ENCODE results near the gene PNKD.

Gene PNKD

GRCh38 chr2:218267259-218267658 lies 3.1 kb upstream of the PNKD start:
- H3K9ac ChIP-seq (ENCODE audit: low read length) = no peak overlapping the region
- H2AFZ ChIP-seq (ENCODE audit: low read length) = no peak overlapping the region
- H3K4me1 ChIP-seq (ENCODE audit: insufficient read depth, low read length, severe bottlenecking) = peaks cover 22% of the 10 kb centered on the region
- H3K27ac ChIP-seq (ENCODE audit: low read depth, low read length, poor library complexity, severe bottlenecking) = no peak overlapping the region
- TF ChIP-seq EZH2 (IDR thresholded peaks at IDR 0.05; ENCODE audit: borderline replicate concordance, low read length) (no peak), CTCF (IDR thresholded peaks at IDR 0.05; ENCODE audit: low read length) (no peak)
- no peaks in the 10 kb centered on the region for H3K27me3 ChIP-seq (ENCODE audit: insufficient read depth, low read length)
- no peak overlapping the region for H3K4me3 ChIP-seq (ENCODE audit: low read depth, low read length, poor library complexity, severe bottlenecking)
- no peaks in the 10 kb centered on the region for H3K9me2 ChIP-seq (ENCODE audit: low read depth, low read length)
- H3K79me2 ChIP-seq (ENCODE audit: insufficient read depth, low read length) = 0 out of 2 replicates have a peak, but pooled peaks cover 2% of the 10 kb centered on the region
- no peak overlapping the region for H3K4me2 ChIP-seq (ENCODE audit: low read length)
- no peaks in the 10 kb centered on the region for H3F3A ChIP-seq (ENCODE audit: insufficient read depth, low read length)
- H3K9me3 ChIP-seq (ENCODE audit: low read length) = no peaks in the 10 kb centered on the region
- H3K36me3 ChIP-seq (ENCODE audit: insufficient read depth, low read length) = peaks cover 35% of the 10 kb centered on the region
- H4K20me1 ChIP-seq (ENCODE audit: insufficient read depth, low read length) = no peaks in the 10 kb centered on the region

- peak overlapping the region; percentile 87 for H3K4me3 ChIP-seq (ENCODE audit: low read depth, low read length, poor library complexity, severe bottlenecking)
- H3K4me1 ChIP-seq (ENCODE audit: insufficient read depth, low read length, severe bottlenecking) = peaks cover 30% of the 10 kb centered on the region
- no peaks in the 10 kb centered on the region for H4K20me1 ChIP-seq (ENCODE audit: insufficient read depth, low read length)
- peak overlapping the region; percentile 87 for H3K9ac ChIP-seq (ENCODE audit: low read length)
- peak overlapping the region; percentile 80 for H3K4me2 ChIP-seq (ENCODE audit: low read length)
- peaks cover 43% of the 10 kb centered on the region for H3K36me3 ChIP-seq (ENCODE audit: insufficient read depth, low read length)
- 0 out of 2 replicates have a peak, but pooled peaks cover 2% of the 10 kb centered on the region for H3K79me2 ChIP-seq (ENCODE audit: insufficient read depth, low read length)
- TF ChIP-seq EZH2 (IDR thresholded peaks at IDR 0.05; ENCODE audit: borderline replicate concordance, low read length) (no peak), CTCF (IDR thresholded peaks at IDR 0.05; ENCODE audit: low read length) (no peak)
- H3K9me2 ChIP-seq (ENCODE audit: low read depth, low read length) = no peaks in the 10 kb centered on the region
- peak overlapping the region; percentile 17 for H3K27ac ChIP-seq (ENCODE audit: low read depth, low read length, poor library complexity, severe bottlenecking)
- H3F3A ChIP-seq (ENCODE audit: insufficient read depth, low read length) = no peaks in the 10 kb centered on the region
- no peaks in the 10 kb centered on the region for H3K9me3 ChIP-seq (ENCODE audit: low read length)
- H2AFZ ChIP-seq (ENCODE audit: low read length) = no peak overlapping the region
- no peaks in the 10 kb centered on the region for H3K27me3 ChIP-seq (ENCODE audit: insufficient read depth, low read length)
Measured at GRCh38 chr2:218270721-218271486, 585 bp downstream of the PNKD start.

GRCh38 chr2:218271487-218271797 lies 1.1 kb downstream of the PNKD start:
- TF ChIP-seq EZH2 (IDR thresholded peaks at IDR 0.05; ENCODE audit: borderline replicate concordance, low read length) = no peak
- no peak for TF ChIP-seq CTCF (IDR thresholded peaks at IDR 0.05; ENCODE audit: low read length)
- Histone ChIP-seq H2AFZ (ENCODE audit: low read length) (no peak overlapping the region), H3K4me2 (ENCODE audit: low read length) (peak overlapping the region; percentile 80), H3K36me3 (ENCODE audit: insufficient read depth, low read length) (peaks cover 41% of the 10 kb centered on the region; the same call in 1 of the 2 replicates), H3K4me3 (ENCODE audit: low read depth, low read length, poor library complexity, severe bottlenecking) (peak overlapping the region; percentile 87), H3K9me2 (ENCODE audit: low read depth, low read length) (no peaks in the 10 kb centered on the region), H3K9ac (ENCODE audit: low read length) (peak overlapping the region; percentile 87), H3F3A (ENCODE audit: insufficient read depth, low read length) (no peaks in the 10 kb centered on the region), H3K4me1 (ENCODE audit: insufficient read depth, low read length, severe bottlenecking) (peaks cover 30% of the 10 kb centered on the region), H4K20me1 (ENCODE audit: insufficient read depth, low read length) (no peaks in the 10 kb centered on the region), H3K27ac (ENCODE audit: low read depth, low read length, poor library complexity, severe bottlenecking) (peak overlapping the region; percentile 17), H3K79me2 (ENCODE audit: insufficient read depth, low read length) (0 out of 2 replicates have a peak, but pooled peaks cover 2% of the 10 kb centered on the region), H3K9me3 (ENCODE audit: low read length) (no peaks in the 10 kb centered on the region), H3K27me3 (ENCODE audit: insufficient read depth, low read length) (no peaks in the 10 kb centered on the region)
